ENCODE data around the gene PIP4K2A.

GRCh38 chr10:22593636-22594198 is 120.7 kb downstream of the PIP4K2A start:
- TF ChIP-seq CTCF (IDR thresholded peaks at IDR 0.05; ENCODE audit: low read depth, low read length) (no peak), EZH2phosphoT487 (IDR thresholded peaks at IDR 0.05; ENCODE audit: low read depth) (no peak)
